NOMO-1 treated with DMSO at 0.1 percent for 48 hours (cell line): Measurements from ENCODE around the gene LGR4.

Experiments
- DNase-seq: peaks from one replicate; lab custom pipeline; 2025; ENCODE audit not compliant: unreplicated experiment; lab: John Stamatoyannopoulos, UW

The LGR4 gene

GRCh38 chr11:27429761-27430393 is 42.7 kb downstream of the LGR4 start:
- DNase-seq, result no peak

- DNase-seq, result no peak
Measured at GRCh38 chr11:27427183-27427980, 45.2 kb downstream of the LGR4 start.

- DNase-seq, result no peak
Measured at GRCh38 chr11:27425814-27426213, 46.8 kb downstream of the LGR4 start.

- DNase-seq, result peak; percentile 62
Measured at GRCh38 chr11:27423125-27423524, 49.5 kb downstream of the LGR4 start.

- no peak for DNase-seq
Measured at GRCh38 chr11:27421819-27422494, 50.6 kb downstream of the LGR4 start.

- DNase-seq, result no peak
Measured at GRCh38 chr11:27420722-27421572, 51.6 kb downstream of the LGR4 start.

- no peak for DNase-seq
Measured at GRCh38 chr11:27420217-27420616, 52.4 kb downstream of the LGR4 start.

- DNase-seq, result no peak
Measured at GRCh38 chr11:27418356-27418755, 54.2 kb downstream of the LGR4 start.

GRCh38 chr11:27416568-27417176 is 55.9 kb downstream of the LGR4 start:
- DNase-seq, result no peak

GRCh38 chr11:27414644-27415043 is 57.9 kb downstream of the LGR4 start:
- no peak for DNase-seq

GRCh38 chr11:27413218-27413617 is 59.4 kb downstream of the LGR4 start:
- no peak for DNase-seq

GRCh38 chr11:27412192-27412691 is 60.3 kb downstream of the LGR4 start:
- DNase-seq, result no peak

GRCh38 chr11:27411328-27411727 is 61.3 kb downstream of the LGR4 start:
- no peak for DNase-seq

- DNase-seq, result no peak
Measured at GRCh38 chr11:27410272-27410671, 62.3 kb downstream of the LGR4 start.

- DNase-seq, result peak; percentile 25
Measured at GRCh38 chr11:27409742-27410141, 62.8 kb downstream of the LGR4 start.

GRCh38 chr11:27409049-27409448 is 63.5 kb downstream of the LGR4 start:
- DNase-seq, result no peak

GRCh38 chr11:27408246-27408800 is 64.3 kb downstream of the LGR4 start:
- no peak for DNase-seq

- no peak for DNase-seq
Measured at GRCh38 chr11:27406498-27407354, 65.9 kb downstream of the LGR4 start.

GRCh38 chr11:27405134-27405533 is 67.5 kb downstream of the LGR4 start:
- DNase-seq, result no peak
